ENCODE results near the gene CNNM4.
A peak's percentile ranks its signal among the peaks of the same experiment; 100 is the strongest.

The CNNM4 gene

GRCh38 chr2:96739076-96739632, 21.5 kb upstream of the CNNM4 start:
- Histone ChIP-seq H3K4me3 (ENCODE audit: low read depth, low read length) (peak overlapping the region; percentile 74), H3K36me3 (no peaks in the 10 kb centered on the region), H3K27me3 (no peaks in the 10 kb centered on the region), H3K4me1 (no peaks in the 10 kb centered on the region), H3K9me3 (no peaks in the 10 kb centered on the region)
- TF ChIP-seq CTCF (IDR thresholded peaks at IDR 0.05; ENCODE audit: low read depth, low read length), result no peak
- DNase-seq, result no peak

GRCh38 chr2:96739633-96740428, 20.9 kb upstream of the CNNM4 start, which contains the start of gene LMAN2L:
LMAN2L (minus strand) TSS chr2:96740064; CDS start chr2:96740040, 24 bp downstream.
- Histone ChIP-seq H3K9me3 (no peaks in the 10 kb centered on the region), H3K36me3 (no peaks in the 10 kb centered on the region), H3K4me3 (ENCODE audit: low read depth, low read length) (peak within 1 kb of the TSS; percentile 74), H3K27me3 (no peaks in the 10 kb centered on the region), H3K4me1 (no peaks in the 10 kb centered on the region)
- peak; percentile 92 for DNase-seq
- TF ChIP-seq CTCF (IDR thresholded peaks at IDR 0.05; ENCODE audit: low read depth, low read length), result no peak

GRCh38 chr2:96747061-96747617, 13.6 kb upstream of the CNNM4 start:
- H3K4me1 ChIP-seq, result no peaks in the 10 kb centered on the region
- no peak for TF ChIP-seq CTCF (IDR thresholded peaks at IDR 0.05; ENCODE audit: low read depth, low read length)
- DNase-seq, result no peak
- H3K27me3 ChIP-seq, result no peaks in the 10 kb centered on the region
- H3K9me3 ChIP-seq, result no peaks in the 10 kb centered on the region
- no peaks in the 10 kb centered on the region for H3K36me3 ChIP-seq
- H3K4me3 ChIP-seq (ENCODE audit: low read depth, low read length), result no peak overlapping the region

- H3K4me1 ChIP-seq, result no peaks in the 10 kb centered on the region
- H3K4me3 ChIP-seq (ENCODE audit: low read depth, low read length), result no peak overlapping the region
- H3K27me3 ChIP-seq, result no peaks in the 10 kb centered on the region
- H3K9me3 ChIP-seq, result no peaks in the 10 kb centered on the region
- DNase-seq, result no peak
- TF ChIP-seq CTCF (IDR thresholded peaks at IDR 0.05; ENCODE audit: low read depth, low read length), result no peak
- no peaks in the 10 kb centered on the region for H3K36me3 ChIP-seq
Measured at GRCh38 chr2:96751800-96752199, 8.9 kb upstream of the CNNM4 start.

- H3K27me3 ChIP-seq, result no peaks in the 10 kb centered on the region
- no peak for TF ChIP-seq CTCF (IDR thresholded peaks at IDR 0.05; ENCODE audit: low read depth, low read length)
- DNase-seq, result no peak
Measured at GRCh38 chr2:96753661-96754282, 6.9 kb upstream of the CNNM4 start.

More at GRCh38 chr2:96753661-96754282, 6.9 kb upstream of the CNNM4 start:
- no peaks in the 10 kb centered on the region for H3K36me3 ChIP-seq
- no peak overlapping the region for H3K4me3 ChIP-seq (ENCODE audit: low read depth, low read length)
- H3K9me3 ChIP-seq, result no peaks in the 10 kb centered on the region
- no peaks in the 10 kb centered on the region for H3K4me1 ChIP-seq
